HEK293 (cell line): ENCODE measurements around the gene ATXN10.

Experiments used
- CTCF ChIP-seq: fragments of 450-650 bp; formaldehyde crosslinking; IDR thresholded peaks from 2 replicates; pipeline ENCODE4 v1.5.1; 2016; ENCODE audit warnings: missing biosample characterization, missing genetic modification characterization
- SCRT2 ChIP-seq: fragments of 450-650 bp; formaldehyde crosslinking; IDR thresholded peaks from 2 replicates; pipeline ENCODE4 v1.5.1; 2016; ENCODE audit warnings: missing biosample characterization, missing genetic modification characterization
- YY1 ChIP-seq: fragments of 450-650 bp; formaldehyde crosslinking; IDR thresholded peaks from 2 replicates; pipeline ENCODE4 v1.5.1; 2018; ENCODE audit warnings: missing biosample characterization, missing genetic modification characterization
- ZBTB49 ChIP-seq: fragments of 450-650 bp; formaldehyde crosslinking; IDR thresholded peaks from 2 replicates; pipeline ENCODE4 v1.5.1; 2016; ENCODE audit warnings: missing biosample characterization, missing genetic modification characterization, low read depth
- ZBTB6 ChIP-seq: fragments of 450-650 bp; formaldehyde crosslinking; IDR thresholded peaks from 2 replicates; pipeline ENCODE4 v1.5.1; 2017; ENCODE audit warnings: missing biosample characterization, missing genetic modification characterization
- ZNF114 ChIP-seq: fragments of 450-650 bp; formaldehyde crosslinking; IDR thresholded peaks from 2 replicates; pipeline ENCODE4 v1.5.0; 2017; ENCODE audit warnings: missing biosample characterization, missing genetic modification characterization
- ZNF223 ChIP-seq: fragments of 450-650 bp; formaldehyde crosslinking; IDR thresholded peaks from 2 replicates; pipeline ENCODE4 v1.5.1; 2016; ENCODE audit warnings: missing biosample characterization, missing genetic modification characterization
- ZNF274 ChIP-seq, 2 experiments: fragments of 200-500 bp in 1 of 2; fragments of 450-650 bp in 1 of 2; sonication (Bioruptor generic) in 1 of 2; formaldehyde crosslinking in 1 of 2; IDR thresholded peaks; 2 replicates each; pipeline versions ENCODE4 v1.5.1 to v1.6.1; 2014 to 2016; ENCODE audit warnings: borderline replicate concordance in 1 of 2, inconsistent platforms in 1 of 2, low read length in 1 of 2, missing biosample characterization in 1 of 2, missing genetic modification characterization in 1 of 2
- ZNF404 ChIP-seq: fragments of 450-650 bp; formaldehyde crosslinking; IDR thresholded peaks from 2 replicates; pipeline ENCODE4 v1.5.1; 2017; ENCODE audit warnings: missing biosample characterization, missing genetic modification characterization
- ZNF600 ChIP-seq: fragments of 450-650 bp; formaldehyde crosslinking; IDR thresholded peaks from 2 replicates; pipeline ENCODE4 v1.5.1; 2016; ENCODE audit warnings: missing biosample characterization, missing genetic modification characterization
- ZNF704 ChIP-seq: fragments of 450-650 bp; formaldehyde crosslinking; IDR thresholded peaks from 2 replicates; pipeline ENCODE4 v1.5.1; 2016; ENCODE audit warnings: missing biosample characterization, missing genetic modification characterization

GRCh38 chr22:45644714-45645113 lies 26.9 kb upstream of the ATXN10 start:
- TF ChIP-seq CTCF (no peak), SCRT2 (no peak), YY1 (no peak), ZNF274 (IDR thresholded peaks at IDR 0.05; ENCODE audit: low read length) (no peak), ZNF274 (tag by site-specific recombination; IDR thresholded peaks at IDR 0.05; ENCODE audit: borderline replicate concordance) (no peak), ZBTB6 (tag by site-specific recombination) (no peak), ZNF114 (tag by site-specific recombination) (no peak), ZBTB49 (tag by site-specific recombination) (no peak), ZNF600 (tag by site-specific recombination) (no peak), ZNF404 (tag by site-specific recombination) (no peak), ZNF223 (no peak), ZNF704 (no peak)
